ENCODE results near the gene TK1. TPM values are rescaled to one million over a fixed set of nuclear protein-coding genes. Genes with fewer than 3 reads are reported as not detected.

The TK1 gene
- total RNA-seq, 2 donors from 2014 or later = 81.0 to 97.4 TPM

GRCh38 chr17:78175643-78175981 is 11.2 kb downstream of the TK1 start:
- no peak overlapping the region for H3K4me3 ChIP-seq (ENCODE audit: low read length)
- no peak for TF ChIP-seq CTCF (conservative IDR thresholded peaks at IDR 0.05)
- no peak overlapping the region for H3K4me3 Mint-ChIP-seq
- peaks cover 46% of the 10 kb centered on the region for H3K36me3 Mint-ChIP-seq (ENCODE audit: low read depth)
- no peaks in the 10 kb centered on the region for H3K27me3 ChIP-seq (ENCODE audit: control insufficient read depth, insufficient read depth, low read length, poor library complexity, severe bottlenecking)
- H3K27me3 Mint-ChIP-seq (ENCODE audit: insufficient read depth) = no peaks in the 10 kb centered on the region
- WGBS, 2 experiments (ENCODE audit: insufficient coverage in 1 of 2, insufficient read length in 1 of 2) = 95 to 96% methylated on average over 14 of the region's 14 CpGs
- H3K9me3 Mint-ChIP-seq = no peaks in the 10 kb centered on the region
- H3K27ac ChIP-seq (ENCODE audit: low read depth, low read length) = no peak overlapping the region
- peaks cover 20% of the 10 kb centered on the region for H3K4me1 Mint-ChIP-seq
- peaks cover 65% of the 10 kb centered on the region for H3K36me3 ChIP-seq (ENCODE audit: control insufficient read depth, insufficient read depth, low read length)
- peaks cover 4% of the 10 kb centered on the region for H3K4me1 ChIP-seq (ENCODE audit: control insufficient read depth, insufficient read depth, low read length)
- no peak overlapping the region for H3K27ac Mint-ChIP-seq
- H3K9ac ChIP-seq (ENCODE audit: extremely low read depth, low read length, poor library complexity, severe bottlenecking) = no peak overlapping the region
- no peak for DNase-seq
- H3K9me3 ChIP-seq (ENCODE audit: control insufficient read depth, low read length) = no peaks in the 10 kb centered on the region

- DNase-seq = peak; percentile 91
- 93% methylated on average over 15 to 28 of the region's 28 CpGs for WGBS, 2 experiments (ENCODE audit: insufficient coverage in 1 of 2, insufficient read length in 1 of 2)
- Histone ChIP-seq H3K4me3 (ENCODE audit: low read length) (no peak overlapping the region), H3K4me1 (ENCODE audit: control insufficient read depth, insufficient read depth, low read length) (peaks cover 4% of the 10 kb centered on the region), H3K9ac (ENCODE audit: extremely low read depth, low read length, poor library complexity, severe bottlenecking) (no peak overlapping the region), H3K27me3 (ENCODE audit: control insufficient read depth, insufficient read depth, low read length, poor library complexity, severe bottlenecking) (no peaks in the 10 kb centered on the region), H3K9me3 (ENCODE audit: control insufficient read depth, low read length) (no peaks in the 10 kb centered on the region), H3K27ac (ENCODE audit: low read depth, low read length) (no peak overlapping the region), H3K36me3 (ENCODE audit: control insufficient read depth, insufficient read depth, low read length) (peaks cover 59% of the 10 kb centered on the region)
- TF ChIP-seq CTCF (conservative IDR thresholded peaks at IDR 0.05) = peak; percentile 74
- Mint-ChIP-seq H3K4me1 (peaks cover 20% of the 10 kb centered on the region), H3K27ac (peak overlapping the region; percentile 75), H3K27me3 (ENCODE audit: insufficient read depth) (no peaks in the 10 kb centered on the region), H3K36me3 (ENCODE audit: low read depth) (peaks cover 41% of the 10 kb centered on the region), H3K4me3 (no peak overlapping the region), H3K9me3 (no peaks in the 10 kb centered on the region)
Observed at GRCh38 chr17:78174870-78175642, 11.8 kb downstream of the TK1 start.

GRCh38 chr17:78174346-78174869 is 12.4 kb downstream of the TK1 start:
- Mint-ChIP-seq H3K9me3 (no peaks in the 10 kb centered on the region), H3K36me3 (ENCODE audit: low read depth) (peaks cover 34% of the 10 kb centered on the region), H3K4me3 (no peak overlapping the region), H3K27me3 (ENCODE audit: insufficient read depth) (no peaks in the 10 kb centered on the region), H3K27ac (no peak overlapping the region), H3K4me1 (peaks cover 20% of the 10 kb centered on the region)
- Histone ChIP-seq H3K27ac (ENCODE audit: low read depth, low read length) (no peak overlapping the region), H3K4me3 (ENCODE audit: low read length) (no peak overlapping the region), H3K27me3 (ENCODE audit: control insufficient read depth, insufficient read depth, low read length, poor library complexity, severe bottlenecking) (no peaks in the 10 kb centered on the region), H3K9ac (ENCODE audit: extremely low read depth, low read length, poor library complexity, severe bottlenecking) (no peak overlapping the region), H3K4me1 (ENCODE audit: control insufficient read depth, insufficient read depth, low read length) (peaks cover 4% of the 10 kb centered on the region), H3K36me3 (ENCODE audit: control insufficient read depth, insufficient read depth, low read length) (peaks cover 53% of the 10 kb centered on the region), H3K9me3 (ENCODE audit: control insufficient read depth, low read length) (no peaks in the 10 kb centered on the region)
- WGBS, 2 experiments (ENCODE audit: insufficient coverage in 1 of 2, insufficient read length in 1 of 2) = 95 to 98% methylated on average over 11 to 15 of the region's 15 CpGs
- no peak for DNase-seq
- no peak for TF ChIP-seq CTCF (conservative IDR thresholded peaks at IDR 0.05)

Measured in endodermal cell (in vitro differentiated cells).